NCI-H345 (cell line): ENCODE results near the gene GSG1L.

Source experiments
- DNase-seq: peaks from one replicate; lab custom pipeline; 2025; lab: John Stamatoyannopoulos, UW

GSG1L gene

DNA sequence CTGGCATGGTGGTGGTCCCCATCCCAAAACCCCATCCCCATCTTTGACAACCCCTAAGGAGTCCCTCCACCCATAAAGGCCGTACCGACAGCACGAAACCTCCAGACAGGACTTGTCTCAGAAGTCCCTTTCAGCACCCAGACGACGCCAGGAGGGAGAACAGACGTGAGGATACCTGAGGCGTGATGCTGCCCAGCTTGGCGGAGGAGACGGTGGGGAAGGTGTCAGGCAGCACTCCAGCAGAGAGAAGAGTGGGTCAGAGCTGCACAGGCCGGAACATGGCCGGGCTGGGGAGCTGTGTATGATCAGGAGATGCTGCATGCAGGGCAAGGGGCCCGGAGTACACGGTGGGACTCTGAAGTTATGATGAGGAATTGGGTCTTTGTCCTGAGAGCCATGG is 244.2 kb downstream of the GSG1L start:
- no peak for DNase-seq

DNA sequence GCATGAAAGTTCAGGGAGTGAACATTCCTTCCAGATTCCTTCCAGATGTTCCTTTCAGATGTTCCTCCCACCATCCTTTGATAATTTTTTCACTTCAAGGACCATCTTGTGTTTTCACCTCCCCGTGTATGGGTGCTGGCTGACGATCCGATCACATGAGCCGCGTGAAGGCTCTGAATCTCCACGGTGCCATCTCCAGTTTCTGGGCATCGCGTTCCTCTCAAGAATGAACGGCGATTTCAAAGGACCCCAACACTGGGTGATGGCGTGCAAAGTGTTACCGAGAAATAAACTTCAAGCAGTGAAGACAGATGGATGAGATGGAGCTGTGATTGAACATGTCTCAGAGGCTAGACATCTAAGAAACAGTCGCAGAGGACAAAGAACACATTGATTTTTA is 245.3 kb downstream of the GSG1L start:
- DNase-seq: no peak

- DNase-seq: no peak
Observed at GRCh38 chr16:27817038-27817437, 246.5 kb downstream of the GSG1L start.

DNA sequence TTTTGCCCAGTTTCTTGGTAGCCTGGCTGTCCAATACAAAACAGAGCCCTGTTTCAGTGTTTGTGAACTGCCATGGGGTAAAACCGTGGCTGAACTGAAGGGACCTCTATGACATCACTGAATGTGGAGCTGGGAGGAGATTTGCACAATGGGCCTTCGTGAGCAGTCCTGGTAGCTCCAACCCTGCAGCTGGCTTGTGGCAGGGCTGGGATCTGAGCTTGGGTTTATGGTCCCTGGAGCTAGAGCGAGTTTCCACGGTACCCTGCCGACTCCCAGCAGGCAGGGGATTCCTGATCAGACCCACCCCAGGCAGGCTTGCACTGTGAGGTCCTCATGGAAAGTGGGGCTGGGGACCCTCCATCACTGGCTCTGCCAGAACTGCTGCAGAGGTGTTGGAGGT is 247.0 kb downstream of the GSG1L start:
- no peak for DNase-seq

- DNase-seq: no peak
Observed at GRCh38 chr16:27813591-27813990, 249.9 kb downstream of the GSG1L start.

- DNase-seq: no peak
Observed at GRCh38 chr16:27811881-27812280, 251.6 kb downstream of the GSG1L start.

DNA sequence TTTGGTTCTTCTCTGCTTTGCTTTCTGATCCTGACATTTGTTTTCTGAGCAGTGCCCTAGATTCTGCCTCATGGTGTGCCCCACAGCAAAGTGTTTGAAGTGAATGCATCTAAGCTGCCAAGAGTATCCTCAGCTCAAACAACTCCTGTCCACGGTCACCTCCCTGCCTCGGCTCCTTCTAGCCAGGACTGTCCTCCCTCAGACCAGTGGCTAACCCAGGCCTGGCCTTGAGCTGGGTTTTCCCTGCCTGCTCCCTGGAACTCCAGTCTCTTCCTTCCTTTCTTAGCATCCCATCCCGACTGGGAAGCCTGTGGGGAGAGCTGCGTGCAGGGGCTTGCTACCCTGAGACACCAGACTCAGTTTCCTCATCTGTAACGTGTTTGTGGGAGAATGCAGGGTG is 256.5 kb downstream of the GSG1L start:
- no peak for DNase-seq

DNA sequence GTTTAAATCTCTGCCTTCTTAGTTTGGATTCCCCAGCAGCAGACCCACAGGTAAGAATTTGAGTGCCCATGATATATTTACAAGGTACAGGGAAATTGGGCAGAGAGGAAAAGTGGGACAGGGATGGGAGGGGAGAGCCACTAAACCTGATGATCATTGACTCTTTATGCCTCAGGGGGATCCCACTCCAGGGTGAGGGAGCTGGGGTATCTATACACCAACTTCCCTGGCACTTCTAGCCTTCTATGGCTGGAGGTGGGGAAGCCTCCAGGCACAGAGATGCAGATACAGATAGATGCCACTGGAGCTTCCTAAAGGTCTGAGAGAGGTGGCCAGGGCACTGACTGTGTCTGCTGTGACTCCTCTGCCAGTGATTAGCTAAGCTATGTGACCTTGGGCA is 257.1 kb downstream of the GSG1L start:
- no peak for DNase-seq

GRCh38 chr16:27805828-27806351 is 257.6 kb downstream of the GSG1L start:
- DNase-seq: no peak

DNA sequence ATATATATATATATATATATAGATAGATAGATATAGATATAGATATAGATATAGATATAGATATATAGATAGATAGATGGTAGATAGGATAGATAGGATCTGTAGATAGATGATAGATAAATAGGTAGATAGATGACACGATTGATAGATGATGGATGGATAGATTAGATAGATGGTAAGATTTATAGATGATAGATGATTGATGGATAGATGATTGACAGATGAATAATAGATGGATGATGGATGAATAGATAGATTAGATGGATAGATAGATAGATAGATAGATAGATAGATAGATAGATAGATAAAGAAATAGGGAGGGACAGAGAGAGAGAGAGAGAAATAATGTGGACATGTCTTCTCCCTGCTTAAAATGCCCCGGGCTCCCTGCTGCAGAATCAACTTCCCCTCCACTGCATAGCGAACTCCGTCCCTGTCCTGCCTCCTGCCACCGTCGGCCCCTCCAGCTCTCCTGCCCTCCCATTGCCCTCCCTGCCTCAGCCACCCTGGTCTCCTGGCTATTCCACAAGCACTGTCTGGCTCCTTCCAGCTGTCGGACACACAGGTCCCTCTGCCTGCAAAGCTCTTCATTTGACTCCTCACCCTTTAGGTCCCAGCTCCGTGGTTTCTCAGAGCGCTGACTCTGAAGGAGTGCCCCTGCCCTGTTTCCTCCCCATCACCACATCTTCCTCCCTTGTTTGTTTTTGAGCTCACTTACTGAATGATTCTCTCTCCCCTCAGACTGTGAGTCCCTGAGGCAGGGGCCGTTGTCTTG is 259.6 kb downstream of the GSG1L start:
- DNase-seq: no peak

- DNase-seq: no peak
Observed at GRCh38 chr16:27802664-27803439, 260.7 kb downstream of the GSG1L start.

DNA sequence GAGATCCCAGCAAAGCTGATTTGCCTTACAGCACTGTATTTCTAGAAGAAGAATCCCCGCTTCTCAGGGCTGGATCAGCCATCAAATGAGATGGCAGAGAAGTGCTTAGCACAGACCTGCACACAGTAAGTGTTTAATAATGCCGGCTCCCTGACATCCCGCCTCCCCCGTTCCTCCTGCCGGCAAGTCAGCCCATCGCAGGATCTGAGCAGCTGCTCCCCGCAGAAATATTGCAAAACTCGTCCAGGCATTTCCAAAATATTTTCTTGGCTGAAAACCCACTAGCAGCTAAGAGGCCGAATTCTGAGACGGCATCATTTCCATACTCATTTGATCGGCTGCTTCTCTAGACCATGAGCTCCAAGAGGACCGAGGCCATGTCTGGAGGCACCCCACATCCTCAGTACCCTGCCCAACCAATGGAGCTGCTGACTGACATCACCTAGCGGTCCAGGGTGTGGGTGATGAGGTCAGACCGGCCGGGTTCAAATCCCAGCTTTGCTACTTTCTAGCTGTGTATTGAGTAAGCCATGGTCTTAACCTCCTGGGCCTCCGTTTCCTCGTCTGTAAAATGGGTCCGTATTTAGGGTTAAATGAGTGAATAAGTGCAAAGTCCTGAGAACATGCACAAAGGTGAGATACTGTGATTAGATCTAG is 262.1 kb downstream of the GSG1L start:
- DNase-seq: no peak

GRCh38 chr16:27800817-27801216 is 262.7 kb downstream of the GSG1L start:
- DNase-seq: no peak

DNA sequence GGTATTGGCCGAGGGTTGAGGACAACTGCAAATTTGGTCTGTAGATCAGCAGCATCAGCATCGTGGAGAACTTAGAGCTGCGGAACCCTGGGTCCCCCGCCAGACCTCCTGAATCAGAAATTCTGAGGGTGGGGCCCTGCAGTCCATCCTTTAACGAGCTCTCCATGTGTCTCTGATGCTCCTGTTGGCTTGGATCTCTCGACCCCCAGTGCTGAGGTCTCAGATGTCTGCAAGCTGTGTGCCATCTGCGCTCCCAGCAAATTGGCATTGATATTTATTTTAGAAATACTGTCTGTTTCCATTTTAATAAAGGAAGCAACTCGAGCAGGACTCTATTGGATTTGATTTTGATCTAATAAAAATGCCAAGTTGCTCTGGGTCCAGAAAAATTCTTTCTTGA is 263.6 kb downstream of the GSG1L start:
- DNase-seq: no peak

DNA sequence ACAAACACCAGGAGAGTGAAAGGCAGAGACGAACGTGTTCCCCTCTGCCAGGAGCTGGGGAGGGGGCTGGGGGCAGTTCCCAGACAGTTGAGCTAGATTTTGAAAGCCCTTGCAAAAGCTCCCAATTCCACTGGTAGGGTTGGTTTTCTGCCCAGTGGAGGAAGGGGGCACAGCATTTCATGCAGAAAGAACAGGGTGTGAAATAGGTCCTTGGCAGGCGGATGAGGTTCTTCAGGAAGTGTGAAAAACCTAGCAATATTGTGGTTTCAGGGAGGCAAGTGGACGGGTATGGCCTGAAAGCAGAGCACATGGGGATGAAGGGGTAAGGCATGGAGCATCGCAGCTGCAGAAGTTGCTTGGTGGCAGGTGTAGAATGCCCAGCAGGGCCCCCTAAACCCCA is 265.3 kb downstream of the GSG1L start:
- no peak for DNase-seq

DNA sequence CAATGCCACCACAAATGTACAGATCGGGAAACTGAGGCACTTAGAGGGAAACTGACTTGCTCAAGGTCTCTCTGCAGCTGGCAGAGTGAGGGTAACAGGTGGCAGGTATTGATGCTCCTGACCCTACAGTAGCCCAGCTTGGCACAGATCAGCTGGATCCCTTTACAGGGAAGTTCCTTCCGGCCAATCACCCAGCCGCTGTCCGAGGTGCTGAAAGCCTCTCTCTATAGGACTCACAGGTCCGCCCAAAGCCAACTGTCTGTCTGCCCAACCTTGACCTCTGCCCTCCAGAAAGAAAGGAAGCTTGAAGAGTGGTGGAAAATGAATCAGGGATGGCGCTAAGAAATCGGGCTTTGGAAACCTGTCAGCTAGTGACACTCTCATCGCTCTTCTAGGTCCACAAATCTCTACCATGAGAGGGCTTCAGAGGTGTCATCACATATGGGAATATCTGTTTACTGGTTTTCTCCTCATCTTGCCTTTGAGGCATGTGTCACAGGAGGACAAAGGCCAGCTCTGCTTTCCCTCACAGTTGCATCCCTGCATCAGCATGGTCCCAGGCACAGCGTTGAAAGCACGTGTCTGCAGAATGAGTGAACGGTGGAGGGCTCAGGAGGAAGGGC is 267.4 kb downstream of the GSG1L start:
- peak; percentile 50 for DNase-seq

DNA sequence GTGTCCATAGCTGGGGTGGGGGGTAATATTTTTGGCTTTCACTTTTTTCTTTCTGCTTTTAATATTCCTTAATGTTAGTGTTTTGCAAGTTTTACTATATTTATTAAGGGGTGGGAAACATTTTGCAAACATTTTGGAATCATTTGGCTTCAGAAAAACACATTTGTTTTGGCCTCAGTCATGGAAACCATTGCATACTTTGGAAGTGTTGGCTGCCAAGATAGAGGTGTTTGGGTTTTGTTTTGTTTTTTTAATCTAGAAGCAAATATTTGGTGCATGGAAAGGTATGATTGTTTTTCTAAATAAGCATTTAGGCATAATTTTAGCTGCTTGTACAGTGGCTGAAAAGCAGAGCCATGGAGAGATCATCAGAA is 270.3 kb downstream of the GSG1L start:
- DNase-seq: no peak

DNA sequence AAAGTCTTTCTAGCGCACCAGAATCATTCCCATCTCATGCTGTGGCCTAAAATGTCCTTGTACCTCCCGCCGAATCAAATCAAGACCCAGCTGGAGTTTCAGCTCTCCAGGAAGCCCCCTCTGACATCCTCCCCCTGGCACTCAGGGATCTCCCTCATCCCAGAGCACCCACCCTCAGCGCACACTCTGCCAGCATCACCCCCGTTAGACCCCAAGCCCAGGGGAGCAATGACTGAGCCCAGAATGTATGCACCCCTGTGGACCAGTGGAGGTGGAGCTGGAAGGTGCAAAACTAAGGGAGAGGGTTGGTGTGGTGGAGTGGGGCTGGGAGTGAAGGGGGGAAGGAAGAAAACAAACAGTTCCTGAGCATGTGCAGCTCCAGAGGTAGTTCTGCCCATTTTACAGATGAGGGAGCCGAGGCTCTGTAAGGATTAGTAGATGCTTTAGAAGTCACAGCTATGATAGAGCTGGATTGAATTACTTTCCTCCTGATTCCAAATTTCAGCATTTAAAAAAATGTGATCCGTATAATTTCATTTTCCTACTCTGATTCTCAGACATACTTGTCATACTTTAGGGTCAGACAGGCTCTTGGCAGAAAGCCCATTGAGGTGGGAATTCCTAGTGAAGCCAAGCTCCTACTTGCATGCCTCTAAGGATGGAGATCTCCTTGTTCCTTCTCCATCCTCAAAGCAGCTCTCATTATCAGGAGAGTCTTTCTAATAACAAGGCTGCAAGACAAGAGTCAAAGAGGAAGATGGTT is 270.8 kb downstream of the GSG1L start:
- no peak for DNase-seq

- no peak for DNase-seq
Observed at GRCh38 chr16:27791404-27791719, 272.2 kb downstream of the GSG1L start.

- no peak for DNase-seq
Observed at GRCh38 chr16:27790546-27791403, 272.7 kb downstream of the GSG1L start.
